ENCODE measurements around the gene PCBP4.
"Not testable (repeated sequence)": the region's sequence is repeated elsewhere in the genome, so short reads cannot be mapped to it uniquely, and the experiment has no call there.

- not testable (repeated sequence) for TF ChIP-seq CTCF (IDR thresholded peaks at IDR 0.05; ENCODE audit: insufficient read depth, low read length, poor library complexity, severe bottlenecking); EZH2phosphoT487 (conservative IDR thresholded peaks at IDR 0.05; ENCODE audit: low read length)
Measured at GRCh38 chr3:51928981-51929380, 38.3 kb downstream of the PCBP4 start.
